UCSD-AML1 (cell line): Measurements from ENCODE around the gene MRGPRG.

ENCODE experiments used
- DNase-seq: peaks from one replicate; lab custom pipeline; 2025; ENCODE audit not compliant: unreplicated experiment; lab: John Stamatoyannopoulos, UW

MRGPRG gene

GRCh38 chr11:3195251-3196160 is 23.1 kb downstream of the MRGPRG start:
- DNase-seq, result peak; percentile 47

- no peak for DNase-seq
Measured at GRCh38 chr11:3194016-3194816, 24.4 kb downstream of the MRGPRG start.

- no peak for DNase-seq
Measured at GRCh38 chr11:3193373-3194015, 25.1 kb downstream of the MRGPRG start.

- DNase-seq, result no peak
Measured at GRCh38 chr11:3192511-3193372, 25.9 kb downstream of the MRGPRG start.

- DNase-seq, result no peak
Measured at GRCh38 chr11:3191586-3192324, 26.9 kb downstream of the MRGPRG start.

- no peak for DNase-seq
Measured at GRCh38 chr11:3190600-3190999, 28.0 kb downstream of the MRGPRG start.

- DNase-seq, result no peak
Measured at GRCh38 chr11:3189886-3190583, 28.6 kb downstream of the MRGPRG start.

GRCh38 chr11:3189196-3189843 is 29.3 kb downstream of the MRGPRG start:
- DNase-seq, result no peak

- DNase-seq, result no peak
Measured at GRCh38 chr11:3188496-3189195, 30.0 kb downstream of the MRGPRG start.

- DNase-seq, result no peak
Measured at GRCh38 chr11:3186166-3186953, 32.3 kb downstream of the MRGPRG start.

- no peak for DNase-seq
Measured at GRCh38 chr11:3184732-3185347, 33.8 kb downstream of the MRGPRG start.

- no peak for DNase-seq
Measured at GRCh38 chr11:3183523-3183922, 35.1 kb downstream of the MRGPRG start.

- DNase-seq, result no peak
Measured at GRCh38 chr11:3182462-3182852, 36.2 kb downstream of the MRGPRG start.

- no peak for DNase-seq
Measured at GRCh38 chr11:3181725-3182461, 36.7 kb downstream of the MRGPRG start.

GRCh38 chr11:3180869-3181268 is 37.7 kb downstream of the MRGPRG start:
- DNase-seq, result no peak

- no peak for DNase-seq
Measured at GRCh38 chr11:3178349-3178748, 40.3 kb downstream of the MRGPRG start.
